HG02840 (cell line): ENCODE data around the gene THG1L.

Experiments
- ATAC-seq: cut with Tn5 transposase; IDR thresholded peaks from one replicate; pipeline ENCODE4 v1.9.1; 2021; ENCODE audit warnings: mild to moderate bottlenecking, moderate library complexity, moderate number of reproducible peaks; ENCODE audit not compliant: unreplicated experiment, low FRiP score

The THG1L gene

DNA sequence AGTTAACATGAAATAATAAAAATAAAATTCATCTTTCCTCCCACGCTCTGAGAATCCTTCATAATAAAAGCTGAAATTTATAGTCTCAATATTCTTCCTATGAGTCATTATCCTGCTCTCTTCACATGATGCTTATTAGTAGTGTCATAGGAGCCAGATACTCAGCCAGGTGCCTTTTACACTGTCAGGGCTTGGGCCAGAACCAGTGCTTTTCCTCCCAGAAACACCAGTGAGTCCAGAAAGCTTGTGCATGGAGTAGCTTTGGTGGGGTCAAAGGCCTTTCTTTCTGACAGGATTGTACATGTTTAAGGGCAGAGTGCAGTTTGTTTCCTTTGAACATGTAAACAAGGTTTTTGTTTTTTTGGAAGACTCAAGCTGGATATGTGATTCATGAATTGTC lies 19.1 kb downstream of the THG1L start:
- no peak for ATAC-seq

GRCh38 chr5:157756122-157756521 lies 24.9 kb downstream of the THG1L start:
- ATAC-seq, result no peak

GRCh38 chr5:157758706-157759105 lies 27.5 kb downstream of the THG1L start:
- no peak for ATAC-seq

- ATAC-seq, result no peak
Observed at GRCh38 chr5:157761690-157762621, 30.7 kb downstream of the THG1L start.

DNA sequence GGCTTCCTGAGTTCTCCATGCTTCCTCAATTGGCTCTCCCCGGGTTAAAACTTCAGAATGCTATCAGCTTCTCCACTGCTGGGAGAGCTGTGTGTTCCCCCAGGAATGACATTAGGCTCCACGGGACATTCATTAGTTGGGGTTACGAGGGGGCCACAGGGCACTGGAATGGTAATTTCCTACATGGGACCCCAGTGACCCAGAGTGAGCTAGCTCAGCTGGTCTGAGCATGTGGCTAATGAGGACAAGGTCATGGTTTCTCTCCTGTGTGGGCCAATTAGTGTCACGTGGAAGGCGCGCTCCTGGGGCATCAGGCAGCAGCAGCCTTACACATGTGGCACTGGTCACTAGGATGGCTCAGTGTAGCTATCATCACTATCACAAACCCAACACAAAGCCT lies 33.3 kb downstream of the THG1L start:
- ATAC-seq, result no peak

GRCh38 chr5:157766442-157766841 lies 35.2 kb downstream of the THG1L start:
- no peak for ATAC-seq

DNA sequence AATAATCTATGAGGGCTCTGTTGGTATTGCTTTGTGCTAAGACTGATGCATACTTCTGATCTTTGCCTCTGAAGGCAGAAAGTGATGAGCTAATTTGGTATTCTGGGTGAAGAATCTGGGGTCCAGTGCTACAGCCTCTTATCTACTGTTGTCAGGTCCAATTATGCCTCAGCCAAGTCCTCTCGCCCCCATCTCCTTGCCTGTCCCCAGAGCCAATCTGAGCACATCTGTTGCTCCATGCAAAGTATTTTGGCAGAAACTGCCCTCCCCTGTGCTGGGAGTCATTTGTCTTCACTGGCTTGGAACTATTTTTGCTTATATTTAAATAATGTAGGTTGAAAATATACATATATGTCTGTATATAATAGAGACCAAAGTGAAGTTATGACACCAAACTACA lies 35.7 kb downstream of the THG1L start:
- ATAC-seq, result no peak

DNA sequence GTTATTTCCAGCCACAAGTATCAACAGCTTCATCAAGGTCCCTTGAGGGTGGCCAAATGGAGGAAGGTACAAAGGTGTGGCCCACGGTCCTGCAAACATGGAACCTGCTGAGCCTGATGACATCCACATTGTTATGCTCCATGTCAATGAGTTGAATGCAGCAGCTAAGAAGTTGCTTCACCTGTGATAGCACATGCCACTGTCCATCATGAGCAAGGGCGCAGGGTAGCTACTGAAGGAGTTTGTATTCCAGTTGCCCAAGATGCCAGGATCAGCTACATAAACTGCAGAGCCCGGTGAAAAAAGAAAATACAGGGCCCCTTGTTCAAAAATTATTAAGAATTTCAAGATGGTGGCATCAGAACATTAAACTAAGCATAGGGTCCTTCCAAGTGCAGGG lies 36.5 kb downstream of the THG1L start:
- no peak for ATAC-seq

DNA sequence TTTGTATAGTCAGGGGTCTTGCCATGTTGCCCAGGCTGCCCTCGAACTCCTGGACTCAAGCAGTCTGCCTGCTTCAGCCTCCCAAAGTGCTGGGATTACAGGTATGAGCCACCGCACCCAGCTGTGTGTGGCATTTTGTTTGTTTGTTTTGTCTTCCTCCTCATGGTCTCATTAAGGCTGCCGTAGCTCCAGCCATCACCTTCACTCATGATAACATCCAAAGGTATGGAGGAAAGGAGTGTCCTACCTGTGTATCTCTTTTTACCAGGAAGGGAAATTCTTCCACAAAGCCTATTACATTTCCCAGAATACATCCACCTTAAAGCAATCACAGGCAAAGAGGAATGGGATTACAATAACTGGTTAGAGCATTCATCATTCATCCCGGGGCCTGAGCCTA lies 39.4 kb downstream of the THG1L start:
- no peak for ATAC-seq

- ATAC-seq, result no peak
Observed at GRCh38 chr5:157772127-157772526, 40.9 kb downstream of the THG1L start.

GRCh38 chr5:157778121-157778805 lies 47.0 kb downstream of the THG1L start:
- ATAC-seq, result no peak

GRCh38 chr5:157779221-157779620 lies 48.0 kb downstream of the THG1L start:
- ATAC-seq, result no peak

DNA sequence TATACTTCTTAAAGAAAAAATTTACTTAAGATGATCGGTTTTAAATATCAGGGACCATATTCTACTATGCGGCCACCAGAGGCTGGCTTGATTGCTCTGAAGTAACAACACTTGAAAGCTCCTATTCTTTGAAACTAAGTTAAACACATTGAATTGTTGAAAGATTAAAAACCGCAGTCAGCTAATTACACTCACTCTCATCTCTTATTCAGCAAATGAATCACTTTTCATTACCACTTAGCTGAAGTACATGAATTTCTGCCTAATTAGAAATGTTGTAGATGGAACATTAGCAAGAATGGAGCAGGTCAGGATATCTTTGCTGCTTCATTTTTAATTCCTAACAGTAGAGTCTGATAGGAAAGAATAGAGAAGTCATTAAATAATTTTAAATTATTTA lies 54.6 kb downstream of the THG1L start:
- ATAC-seq, result no peak
